Activated T-helper 9 cell treated with anti-CD3 and anti-CD28 coated beads, Interleukin-2, amount 50 U/mL, for 16 hours (primary cell): ENCODE data around the gene C11orf54.

Experiments used
- DNase-seq: peaks from one replicate; pipeline ENCODE4 v3.0.0-alpha.2; 2020; ENCODE audit warnings: low read depth

Gene C11orf54

DNA sequence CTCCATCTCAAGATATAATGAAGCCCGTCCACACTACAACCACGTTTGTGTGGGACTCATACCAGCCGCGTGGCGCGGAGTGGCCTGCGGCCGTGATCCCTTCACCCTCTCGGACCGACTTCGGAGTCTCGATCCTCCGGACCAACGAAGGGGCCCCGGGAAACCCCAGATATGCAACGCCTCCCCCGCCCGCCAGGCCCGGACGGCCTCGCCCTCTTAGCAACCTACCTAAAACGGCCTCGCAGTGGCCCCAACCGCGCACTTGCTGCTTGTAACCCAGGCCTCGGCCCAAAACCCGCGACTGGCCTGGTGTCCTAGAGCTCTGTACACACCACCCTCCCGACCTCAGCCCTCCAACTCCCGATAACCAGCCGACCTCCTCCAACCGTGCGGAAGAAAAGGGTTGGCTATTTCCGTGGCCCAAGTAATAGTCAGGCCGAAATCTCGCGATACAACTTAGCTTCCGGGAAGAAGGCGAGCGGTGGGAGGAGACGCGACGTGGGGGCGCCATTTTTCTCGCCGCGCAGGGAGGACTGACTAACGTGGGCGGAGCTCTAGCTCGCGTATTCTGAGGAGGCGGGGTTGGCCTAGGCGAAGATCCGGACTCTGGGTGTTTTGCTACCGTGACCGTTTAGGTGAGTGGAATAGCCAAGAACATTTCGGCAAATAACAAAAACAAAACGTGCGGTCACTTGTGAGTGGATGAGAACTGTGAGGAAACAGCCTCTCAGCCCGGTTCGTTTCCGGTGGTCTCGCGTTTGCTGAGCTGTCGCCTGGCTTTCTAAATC lies at the start of gene C11orf54, which contains the start of gene TAF1D:
Gene C11orf54 (plus strand): TSS at position 579 of the 788 bp plus-strand sequence. CDS start 5,722 bp downstream, outside the sequence.
Gene TAF1D (minus strand): TSS at position 402 of the 788 bp plus-strand sequence. CDS start 2,191 bp downstream, outside the sequence.
- DNase-seq = peak; percentile 92

DNA sequence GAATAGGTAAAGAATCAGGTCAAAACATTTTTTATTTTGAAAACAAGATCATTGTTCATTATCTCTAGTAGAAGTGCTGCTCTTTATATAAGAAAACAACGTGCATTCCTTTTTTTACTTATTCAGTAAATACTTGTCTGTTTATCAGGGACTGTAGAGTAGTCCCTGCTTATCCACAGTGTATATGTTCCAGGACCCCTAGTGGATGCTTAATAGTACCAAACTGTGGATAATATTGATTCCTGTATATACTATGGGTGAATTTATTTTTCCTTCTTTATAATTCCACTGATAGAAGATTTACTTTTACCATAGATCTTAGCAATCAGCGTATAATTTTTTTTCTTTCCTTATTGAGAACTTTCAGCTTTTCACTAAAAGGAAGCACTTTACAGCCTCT lies 47.4 kb upstream of the C11orf54 start:
- DNase-seq = no peak

- no peak for DNase-seq
Measured at GRCh38 chr11:93694557-93694956, 46.9 kb upstream of the C11orf54 start.

DNA sequence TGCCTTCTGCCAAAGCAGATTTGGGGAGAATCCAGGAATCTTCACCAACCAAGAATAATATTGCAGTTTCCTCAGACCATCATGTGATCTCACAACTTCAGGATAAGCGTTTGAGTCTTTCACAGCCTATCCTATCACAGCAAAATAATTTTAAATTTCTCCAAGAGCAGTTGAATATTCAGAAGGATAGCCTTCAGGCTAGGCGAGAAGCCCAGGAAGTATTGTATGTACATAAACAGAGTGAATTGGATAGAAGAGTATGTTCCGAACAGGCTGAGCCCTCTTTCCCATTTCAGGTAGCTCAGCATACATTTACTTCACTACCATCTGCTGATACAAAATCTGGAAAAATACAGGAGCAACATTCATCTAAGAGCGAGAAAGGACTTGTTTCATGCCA lies 43.9 kb upstream of the C11orf54 start:
- DNase-seq = no peak

GRCh38 chr11:93700830-93701229 lies 40.6 kb upstream of the C11orf54 start:
- DNase-seq = no peak

- no peak for DNase-seq
Measured at GRCh38 chr11:93704237-93704636, 37.2 kb upstream of the C11orf54 start.

GRCh38 chr11:93710239-93710638 lies 31.2 kb upstream of the C11orf54 start:
- no peak for DNase-seq

DNA sequence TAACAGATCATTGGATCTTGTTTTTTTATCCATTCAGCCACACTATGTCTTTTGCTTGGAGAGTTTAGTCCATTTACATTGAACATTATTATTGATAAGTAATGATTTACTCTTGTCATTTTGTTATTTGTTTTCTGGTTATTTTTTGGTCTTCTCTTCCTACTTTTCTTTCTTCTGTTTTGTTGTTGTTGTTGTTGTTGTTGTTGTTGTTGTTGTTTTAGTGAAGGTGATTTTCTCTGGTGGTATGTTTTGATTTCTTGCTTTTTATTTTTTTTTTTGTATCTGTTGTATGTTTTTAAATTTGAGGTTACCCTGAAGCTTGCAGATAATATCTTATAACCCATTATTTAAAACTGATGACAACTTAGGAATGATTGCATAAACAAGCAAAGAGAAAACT lies 28.8 kb upstream of the C11orf54 start:
- DNase-seq = no peak

- DNase-seq = no peak
Measured at GRCh38 chr11:93715797-93716396, 25.6 kb upstream of the C11orf54 start.

DNA sequence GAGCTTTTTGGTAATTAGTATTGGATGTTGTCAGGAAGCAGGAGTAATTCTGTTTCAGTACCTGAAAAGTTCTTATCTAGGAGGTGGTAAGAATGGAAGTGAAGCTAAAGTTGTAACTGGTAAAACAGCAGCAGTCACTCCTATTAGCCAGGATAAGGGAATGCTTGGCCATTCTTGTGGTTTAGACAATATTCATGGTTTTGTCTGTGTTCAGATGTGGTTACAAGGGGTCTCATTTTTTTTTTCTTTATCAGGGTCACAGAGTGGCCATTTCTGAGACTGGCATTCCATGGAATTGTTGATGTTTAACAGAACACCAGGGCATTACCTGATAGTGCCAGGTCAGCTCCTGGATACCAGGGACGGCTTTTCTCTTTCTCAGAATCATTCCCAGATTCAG lies 24.0 kb upstream of the C11orf54 start:
- DNase-seq = no peak

DNA sequence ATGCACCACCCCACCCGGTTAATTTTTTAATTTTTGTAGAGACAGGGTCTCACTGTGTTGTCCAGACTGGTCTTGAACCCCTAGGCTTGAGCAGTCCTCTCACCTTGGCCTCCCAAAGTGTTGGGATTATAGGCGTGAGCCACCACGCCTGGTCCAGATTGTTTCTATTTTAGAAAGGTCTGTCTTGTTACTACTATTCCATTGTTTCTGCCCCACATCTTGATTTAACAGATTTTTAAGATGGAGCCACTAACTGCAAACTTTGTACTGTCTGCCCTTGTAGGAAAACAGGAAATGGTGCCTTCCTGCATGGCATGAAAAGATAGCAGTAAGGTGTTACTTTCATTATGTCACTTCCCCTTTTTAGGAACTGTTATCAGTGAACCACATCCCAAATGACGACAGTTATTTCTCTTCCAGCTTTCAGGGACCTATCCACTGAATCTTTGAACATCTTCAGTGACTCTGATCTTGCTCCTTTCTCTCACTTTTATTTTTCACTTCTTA lies 23.4 kb upstream of the C11orf54 start:
- DNase-seq = no peak

DNA sequence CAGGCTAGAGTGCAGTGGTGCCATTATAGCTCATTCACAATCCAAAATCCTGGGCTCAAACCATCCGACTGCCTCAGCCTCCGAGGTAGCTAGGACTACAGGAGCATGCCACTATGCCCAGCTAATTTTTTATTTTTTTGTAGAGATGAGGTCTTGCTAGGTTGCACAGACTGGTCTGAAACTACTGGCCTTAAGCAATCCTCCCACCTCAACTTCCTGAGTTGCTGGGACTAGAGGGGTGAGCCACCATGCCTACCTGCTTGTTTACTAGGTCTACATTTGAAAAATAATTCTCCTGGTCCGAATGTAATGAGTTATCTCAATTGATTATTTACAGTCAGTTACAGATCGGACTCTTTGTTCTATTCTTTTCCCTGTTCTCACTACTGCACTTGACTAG lies 22.2 kb upstream of the C11orf54 start:
- DNase-seq = no peak

DNA sequence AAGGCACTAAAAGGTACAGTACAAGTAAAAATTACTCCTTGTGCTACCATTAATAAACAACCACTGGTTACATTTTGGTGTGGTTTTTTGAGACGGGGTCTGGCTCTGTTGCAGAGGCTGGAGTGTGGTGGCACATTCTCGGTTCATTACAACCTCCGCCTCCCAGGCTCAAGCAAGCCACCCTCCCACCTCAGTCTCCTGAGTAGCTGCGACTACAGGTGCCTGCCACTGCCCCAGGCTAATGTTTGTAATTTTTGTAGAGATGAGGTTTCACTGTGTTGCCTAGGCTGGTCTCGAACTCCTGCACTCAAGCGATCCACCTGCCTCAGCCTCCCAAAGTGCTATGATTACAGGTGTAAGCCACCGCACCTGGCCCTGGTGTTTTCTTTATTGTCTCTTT lies 20.9 kb upstream of the C11orf54 start:
- no peak for DNase-seq

GRCh38 chr11:93724089-93724488 lies 17.4 kb upstream of the C11orf54 start:
- DNase-seq = no peak

DNA sequence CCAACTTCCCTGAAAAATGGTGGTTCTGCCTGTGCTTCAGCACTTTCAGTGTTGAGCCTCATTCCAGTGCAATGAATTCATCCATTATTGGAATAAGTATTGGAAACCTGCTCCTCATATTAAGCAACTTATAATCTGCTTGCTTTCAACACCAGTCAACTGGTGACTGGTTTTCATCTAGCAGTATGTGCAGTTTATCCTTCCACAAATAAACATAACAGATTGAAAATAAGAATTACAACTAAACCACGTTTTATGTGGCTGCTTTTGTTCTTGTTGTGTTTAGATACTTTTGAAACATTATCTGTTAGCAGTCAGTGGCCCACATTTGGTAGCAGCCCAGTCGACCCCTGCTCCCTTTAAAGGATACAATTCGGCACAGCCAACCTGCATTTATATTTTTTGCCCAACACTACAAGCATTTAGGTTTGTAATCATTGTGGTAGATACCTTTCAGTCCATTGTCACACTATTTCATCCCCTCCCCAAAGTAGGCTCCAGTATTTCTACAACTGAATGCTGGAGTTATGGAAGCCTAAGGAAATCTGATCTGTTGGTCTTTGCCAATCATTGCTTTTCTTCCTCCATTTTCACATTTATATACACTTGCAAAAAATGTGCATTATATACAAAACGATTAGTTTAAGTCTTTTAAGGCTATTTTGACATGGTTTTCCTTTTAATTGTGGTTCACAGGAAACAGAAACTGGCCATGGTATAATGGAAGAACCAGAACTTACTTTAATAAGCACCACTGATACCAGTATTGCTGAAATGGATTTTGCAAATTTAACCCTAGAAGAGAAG lies 13.3 kb upstream of the C11orf54 start:
- DNase-seq = no peak

GRCh38 chr11:93728792-93729128 lies 12.7 kb upstream of the C11orf54 start:
- DNase-seq = no peak

DNA sequence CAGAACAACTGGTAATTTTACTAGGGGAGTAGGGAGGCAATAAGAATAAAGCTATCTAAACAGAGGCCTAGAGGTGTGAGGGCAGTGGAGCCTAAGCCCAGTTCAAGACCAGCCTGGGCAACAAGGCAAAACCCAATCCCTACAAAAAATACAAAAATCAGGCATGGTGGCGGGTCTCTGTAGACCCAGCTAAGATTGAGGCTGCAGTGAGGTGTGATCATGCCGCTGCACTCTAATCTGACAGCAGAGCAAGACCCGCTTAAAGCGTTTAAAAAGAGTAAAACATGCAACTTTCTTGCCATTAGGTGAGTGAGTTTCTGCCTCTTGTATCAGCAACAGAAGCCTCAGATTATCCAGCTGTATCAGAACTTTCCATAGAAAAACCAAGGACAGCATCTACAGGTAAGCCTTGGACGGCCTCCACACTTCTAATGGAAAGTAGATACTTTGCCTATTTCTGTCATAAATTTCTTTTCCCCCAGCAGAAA lies 12.3 kb upstream of the C11orf54 start:
- DNase-seq = no peak

- DNase-seq = no peak
Measured at GRCh38 chr11:93730108-93731107, 11.1 kb upstream of the C11orf54 start.

GRCh38 chr11:93732237-93732892 lies 9.1 kb upstream of the C11orf54 start:
- DNase-seq = no peak

- no peak for DNase-seq
Measured at GRCh38 chr11:93733474-93733873, 8.0 kb upstream of the C11orf54 start.
